PC-3 (cell line): ENCODE data around the gene NPRL2. TPM values are rescaled to one million over a fixed set of nuclear protein-coding genes. Genes with fewer than 3 reads are reported as not detected.

Source experiments
- ATAC-seq: fragments of 200-7000 bp; cut with Tn5 transposase; 2 replicates; pipeline ENCODE4 v1.9.1; 2020; ENCODE audit warnings: mild to moderate bottlenecking, moderate library complexity
- BruUV-seq: library from RNA; stranded (reverse); fragments of 400-500 nt; replicated peaks from 2 replicates; lab custom pipeline; 2021; lab: Mats Ljungman, UMichigan
- CTCF ChIA-PET: fragments of 300-600 bp; sonication (Branson Sonifier 250); formaldehyde crosslinking; loops from one replicate; lab custom pipeline; 2022; ENCODE audit warnings: antibody characterized with exemption; lab: Charles Lee
- POLR2A ChIA-PET: fragments of 300-600 bp; sonication (Branson Sonifier 250); formaldehyde crosslinking; loops from one replicate; lab custom pipeline; 2022; ENCODE audit warnings: antibody characterized with exemption; ENCODE audit not compliant: unreplicated experiment; lab: Charles Lee
- DNase-seq: peaks from one replicate; pipeline ENCODE4 v3.0.0-alpha.2; 2015
- H2AFZ ChIP-seq: fragments of 300-600 bp; sonication (generic); 2 replicates; pipeline ENCODE4 v1.6.0; 2016; ENCODE audit warnings: antibody characterized with exemption, low read length
- H3F3A ChIP-seq: fragments of 300-600 bp; sonication (generic); one replicate; pipeline ENCODE4 v1.6.0; 2017; ENCODE audit warnings: antibody characterized with exemption, low read length, control low read depth, mild to moderate bottlenecking; ENCODE audit not compliant: unreplicated experiment
- H3K27ac ChIP-seq: fragments of 300-600 bp; sonication (generic); 2 replicates; pipeline ENCODE4 v1.5.1; 2016; ENCODE audit warnings: mild to moderate bottlenecking, low read length
- H3K27me3 ChIP-seq: fragments of 300-600 bp; sonication (generic); 2 replicates; pipeline ENCODE4 v1.6.1; 2016; ENCODE audit warnings: low read length, mixed read lengths
- H3K36me3 ChIP-seq: fragments of 300-600 bp; sonication (generic); 2 replicates; pipeline ENCODE4 v1.6.1; 2016; ENCODE audit warnings: low read depth, mixed run types, low read length, mixed read lengths
- H3K4me1 ChIP-seq: fragments of 300-600 bp; sonication (generic); 2 replicates; pipeline ENCODE4 v1.5.1; 2016; ENCODE audit warnings: low read length; ENCODE audit not compliant: insufficient read depth
- H3K4me2 ChIP-seq: fragments of 300-600 bp; sonication (generic); 2 replicates; pipeline ENCODE4 v1.6.0; 2016; ENCODE audit warnings: low read length
- H3K4me3 ChIP-seq: fragments of 300-600 bp; sonication (generic); 2 replicates; pipeline ENCODE4 v1.5.1; 2016; ENCODE audit warnings: mild to moderate bottlenecking, low read length, mixed read lengths
- H3K79me2 ChIP-seq: fragments of 300-600 bp; sonication (generic); 2 replicates; pipeline ENCODE4 v1.6.1; 2017; ENCODE audit warnings: low read length, mixed read lengths
- H3K9ac ChIP-seq: fragments of 300-600 bp; sonication (generic); 2 replicates; pipeline ENCODE4 v1.6.0; 2016; ENCODE audit warnings: mild to moderate bottlenecking, low read length
- H3K9me2 ChIP-seq: fragments of 300-600 bp; sonication (generic); replicated peaks from 2 replicates; pipeline ENCODE4 v1.6.1; 2016; ENCODE audit warnings: mixed run types, low read length, mixed read lengths
- H3K9me3 ChIP-seq: fragments of 300-600 bp; sonication (generic); 2 replicates; pipeline ENCODE4 v1.6.1; 2016; ENCODE audit warnings: low read length, mixed read lengths
- H4K20me1 ChIP-seq: fragments of 300-600 bp; sonication (generic); 2 replicates; pipeline ENCODE4 v1.6.1; 2016; ENCODE audit warnings: low read length, mixed read lengths
- EZH2 ChIP-seq: fragments of 300-600 bp; sonication (generic); IDR thresholded peaks from one replicate; pipeline ENCODE4 v1.6.1; 2017; ENCODE audit warnings: antibody characterized with exemption, mild to moderate bottlenecking, low read length; ENCODE audit not compliant: unreplicated experiment
- EZH2phosphoT487 ChIP-seq: fragments of 300-600 bp; sonication (generic); IDR thresholded peaks from 2 replicates; pipeline ENCODE4 v1.6.1; 2018; ENCODE audit warnings: mild to moderate bottlenecking, antibody characterized with exemption, low read length, borderline replicate concordance
- intact Hi-C: fragments of 100-400 bp; cut with micrococcal nuclease; formaldehyde crosslinking; loops from 2 replicates; pipeline ENCODE4 v1.9.0; 2023
- total RNA-seq: library from RNA; depleted of rRNA; stranded (reverse); fragments of >200 nt; gene quantifications from 2 replicates; pipeline ENCODE4 v1.2.3, GENCODE V29; 2014
- TF ChIP-seq, protein P1 (sequence below): fragments of 300-600 bp; sonication (generic); conservative IDR thresholded peaks from 2 replicates; pipeline ENCODE4 v1.5.1; 2017; ENCODE audit warnings: antibody characterized with exemption, low read depth, mild to moderate bottlenecking, low read length

The NPRL2 gene
- total RNA-seq, 1 experiment from 2014 or later: 56.9 TPM

DNA sequence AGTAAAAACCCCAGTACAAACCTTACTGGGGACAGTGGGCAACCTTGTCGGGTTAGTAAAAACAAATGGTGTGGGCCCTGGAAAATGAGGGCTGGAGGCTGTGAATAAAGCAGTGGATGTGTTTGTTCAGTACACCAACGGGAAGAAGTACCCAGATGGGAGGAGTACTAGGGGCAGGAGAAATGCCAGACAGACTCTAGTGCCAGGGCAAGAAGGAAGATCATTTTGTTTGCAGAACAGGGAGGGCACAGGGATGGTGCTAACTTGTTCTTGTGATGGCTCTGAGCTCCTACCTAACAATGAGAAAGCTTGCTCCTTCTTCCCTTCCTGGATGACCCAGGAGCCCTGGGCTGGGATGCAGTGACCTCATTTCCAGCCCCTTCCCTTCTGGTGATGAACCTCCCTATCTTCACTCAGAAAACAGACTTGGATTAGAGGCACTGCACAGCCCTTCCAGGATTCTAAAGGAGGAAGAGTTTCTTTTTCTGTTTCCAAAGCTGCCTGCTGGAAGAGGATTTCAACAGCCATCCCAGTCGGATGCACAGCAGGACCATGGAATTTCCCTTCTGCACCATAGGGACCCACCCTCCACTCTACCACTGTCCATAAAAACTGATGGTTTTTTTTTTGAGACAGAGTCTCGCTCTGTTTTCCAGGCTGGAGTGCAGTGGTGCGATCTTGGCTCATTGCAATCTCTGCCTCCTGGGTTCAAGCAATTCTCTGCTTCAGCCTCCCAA lies 16.1 kb downstream of the NPRL2 start:
- Histone ChIP-seq H3K4me2 (peak overlapping the region; percentile 88), H3K27ac (no peak overlapping the region), H3K9ac (no peak overlapping the region), H4K20me1 (peaks cover 13% of the 10 kb centered on the region; the same call in 1 of the 2 replicates), H3K36me3 (peaks cover 26% of the 10 kb centered on the region; the same call in 1 of the 2 replicates), H3K9me2 (no peaks in the 10 kb centered on the region), H3K79me2 (peaks cover 53% of the 10 kb centered on the region), H3K27me3 (no peaks in the 10 kb centered on the region), H3K4me3 (peak overlapping the region; percentile 89; the same call in 1 of the 2 replicates), H3F3A (no peaks in the 10 kb centered on the region), H3K4me1 (peaks cover 32% of the 10 kb centered on the region), H2AFZ (no peak overlapping the region), H3K9me3 (no peaks in the 10 kb centered on the region)
- DNase-seq (no peak), ATAC-seq (no peak)
- POLR2A ChIA-PET: no interaction called here
- no TSS peak for BruUV-seq
- CTCF ChIA-PET: no interaction called here
- TF ChIP-seq EZH2 (no peak), EZH2phosphoT487 (no peak)
- TF ChIP-seq, protein P1, sequence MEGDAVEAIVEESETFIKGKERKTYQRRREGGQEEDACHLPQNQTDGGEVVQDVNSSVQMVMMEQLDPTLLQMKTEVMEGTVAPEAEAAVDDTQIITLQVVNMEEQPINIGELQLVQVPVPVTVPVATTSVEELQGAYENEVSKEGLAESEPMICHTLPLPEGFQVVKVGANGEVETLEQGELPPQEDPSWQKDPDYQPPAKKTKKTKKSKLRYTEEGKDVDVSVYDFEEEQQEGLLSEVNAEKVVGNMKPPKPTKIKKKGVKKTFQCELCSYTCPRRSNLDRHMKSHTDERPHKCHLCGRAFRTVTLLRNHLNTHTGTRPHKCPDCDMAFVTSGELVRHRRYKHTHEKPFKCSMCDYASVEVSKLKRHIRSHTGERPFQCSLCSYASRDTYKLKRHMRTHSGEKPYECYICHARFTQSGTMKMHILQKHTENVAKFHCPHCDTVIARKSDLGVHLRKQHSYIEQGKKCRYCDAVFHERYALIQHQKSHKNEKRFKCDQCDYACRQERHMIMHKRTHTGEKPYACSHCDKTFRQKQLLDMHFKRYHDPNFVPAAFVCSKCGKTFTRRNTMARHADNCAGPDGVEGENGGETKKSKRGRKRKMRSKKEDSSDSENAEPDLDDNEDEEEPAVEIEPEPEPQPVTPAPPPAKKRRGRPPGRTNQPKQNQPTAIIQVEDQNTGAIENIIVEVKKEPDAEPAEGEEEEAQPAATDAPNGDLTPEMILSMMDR: no peak
- intact Hi-C loops: no loop called here

DNA sequence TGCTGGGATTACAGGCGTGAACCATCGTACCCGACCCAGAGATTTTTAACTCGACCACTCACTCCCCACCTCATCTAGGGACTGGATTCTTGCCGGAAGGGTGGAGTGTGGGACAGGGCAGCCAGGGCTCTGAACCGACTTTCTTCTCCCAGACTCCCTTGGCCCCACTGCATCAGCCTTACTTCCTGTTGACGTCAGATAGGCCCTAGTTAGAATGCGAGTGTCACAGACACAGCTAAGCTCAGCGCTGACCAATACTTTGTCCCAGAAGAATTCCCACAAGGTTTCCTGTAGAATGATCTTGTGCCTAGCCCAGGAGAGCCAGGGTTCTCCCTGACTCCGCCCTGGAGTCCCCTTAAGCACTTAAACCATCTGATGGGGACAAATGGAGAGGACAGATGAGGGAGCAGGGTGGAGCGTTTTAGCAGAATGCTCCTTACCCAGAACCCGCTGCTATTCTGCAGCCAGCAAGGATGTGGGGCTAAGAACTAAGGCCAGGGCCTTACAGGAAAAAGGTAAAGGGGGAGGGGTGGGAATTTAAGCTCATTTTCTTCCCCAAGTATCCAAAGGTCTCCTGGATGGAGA lies 16.7 kb downstream of the NPRL2 start:
- Histone ChIP-seq H3K4me1 (peaks cover 32% of the 10 kb centered on the region), H3K27ac (no peak overlapping the region), H3K79me2 (peaks cover 53% of the 10 kb centered on the region), H3K4me2 (peak overlapping the region; percentile 88), H3K27me3 (no peaks in the 10 kb centered on the region), H3F3A (no peaks in the 10 kb centered on the region), H4K20me1 (peaks cover 13% of the 10 kb centered on the region; the same call in 1 of the 2 replicates), H3K9me3 (no peaks in the 10 kb centered on the region), H3K4me3 (no peak overlapping the region), H3K36me3 (peaks cover 26% of the 10 kb centered on the region; the same call in 1 of the 2 replicates), H3K9ac (no peak overlapping the region), H3K9me2 (no peaks in the 10 kb centered on the region), H2AFZ (no peak overlapping the region)
- DNase-seq: no peak
- intact Hi-C loops: no loop called here
- CTCF ChIA-PET: no interaction called here
- no peak for ATAC-seq
- POLR2A ChIA-PET: no interaction called here
- no TSS peak for BruUV-seq
- TF ChIP-seq EZH2 (no peak), EZH2phosphoT487 (no peak)
- TF ChIP-seq, protein P1: no peak
